GM18498 (cell line): ENCODE measurements around the gene TSPAN16.

Experiments used
- ATAC-seq: cut with Tn5 transposase; IDR thresholded peaks from one replicate; pipeline ENCODE4 v1.9.1; 2021; ENCODE audit warnings: mild to moderate bottlenecking, moderate library complexity; ENCODE audit not compliant: unreplicated experiment

TSPAN16 gene

GRCh38 chr19:11295665-11296245 is at the start of gene TSPAN16:
Gene TSPAN16, plus strand, starts transcription at chr19:11296160. Its CDS starts 138 bp downstream, at chr19:11296298.
- no peak for ATAC-seq

- ATAC-seq: no peak
These were observed 49.0 kb upstream of the TSPAN16 start for GRCh38 chr19:11246941-11247340.

DNA sequence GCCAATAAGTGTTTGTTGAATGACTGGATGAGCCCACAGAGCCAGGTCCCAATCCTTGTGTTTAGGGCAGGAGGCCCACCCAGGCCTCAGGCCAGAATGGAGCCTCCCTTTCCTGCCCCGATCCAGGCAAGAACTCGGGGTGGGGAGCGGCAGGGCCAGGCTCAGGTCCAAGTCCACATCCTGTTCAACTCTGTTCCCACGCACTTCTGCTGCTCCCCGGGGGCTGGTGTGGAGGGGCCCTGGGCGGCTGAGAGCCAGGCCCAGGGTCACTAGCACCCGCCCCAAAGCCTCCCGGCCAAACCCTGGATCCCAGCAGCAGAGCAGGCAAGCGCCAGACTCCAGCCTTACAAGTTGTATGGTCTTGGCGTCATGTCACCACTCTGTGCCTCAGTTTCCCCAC is 48.6 kb upstream of the TSPAN16 start:
- ATAC-seq: no peak

GRCh38 chr19:11247934-11248333 is 48.0 kb upstream of the TSPAN16 start:
- ATAC-seq: no peak

GRCh38 chr19:11248852-11249251 is 47.1 kb upstream of the TSPAN16 start:
- no peak for ATAC-seq

DNA sequence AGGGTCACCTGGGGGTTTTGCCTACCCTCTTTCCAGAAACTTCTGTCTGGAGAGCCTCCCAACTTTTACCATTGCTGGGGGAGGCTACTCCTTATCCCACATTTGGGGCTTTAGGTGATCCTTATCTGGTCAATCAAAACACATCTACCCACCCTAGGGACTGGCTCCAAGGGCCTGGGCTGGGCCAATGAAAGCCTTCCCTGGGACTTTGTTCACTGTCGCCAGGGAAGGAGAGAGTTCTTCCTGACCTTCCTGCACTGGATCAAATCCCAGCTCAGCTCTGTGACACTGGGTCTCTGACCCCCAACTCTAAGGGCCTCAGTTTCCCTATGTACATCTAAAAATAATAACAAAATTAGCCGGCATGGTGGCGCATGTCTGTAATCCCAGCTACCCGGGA is 44.7 kb upstream of the TSPAN16 start:
- ATAC-seq: no peak

DNA sequence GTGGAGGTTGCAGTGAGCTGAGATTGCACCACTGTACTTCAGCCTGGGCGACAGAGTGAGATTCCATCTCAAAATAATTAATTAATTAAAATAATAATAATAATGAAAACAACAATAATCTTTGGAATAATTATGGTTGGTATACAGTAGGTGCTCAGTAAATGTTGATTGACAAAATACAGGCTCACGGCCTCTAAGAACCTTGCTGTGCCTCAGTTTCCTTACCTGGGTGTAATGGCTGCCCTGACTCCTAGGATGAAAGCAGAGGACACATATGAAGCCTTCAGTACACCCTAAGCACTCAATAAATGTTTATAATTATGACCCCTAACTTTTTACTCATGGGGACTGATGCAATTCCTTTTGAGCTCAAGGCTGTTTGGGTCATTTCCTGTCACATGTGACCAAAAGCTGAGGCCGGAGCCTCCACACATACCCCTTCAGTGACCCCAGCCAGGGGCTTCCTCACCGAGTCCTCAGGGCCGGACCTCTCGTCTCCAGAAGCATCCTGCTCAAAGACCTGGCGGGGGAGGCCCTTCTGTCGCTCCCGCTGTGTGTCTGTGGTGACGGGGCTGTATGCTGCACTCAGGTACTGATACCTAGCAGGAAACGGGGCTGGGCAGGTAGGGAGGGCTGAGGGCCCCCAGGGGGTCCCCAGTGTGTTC is 44.2 kb upstream of the TSPAN16 start:
- ATAC-seq: no peak

DNA sequence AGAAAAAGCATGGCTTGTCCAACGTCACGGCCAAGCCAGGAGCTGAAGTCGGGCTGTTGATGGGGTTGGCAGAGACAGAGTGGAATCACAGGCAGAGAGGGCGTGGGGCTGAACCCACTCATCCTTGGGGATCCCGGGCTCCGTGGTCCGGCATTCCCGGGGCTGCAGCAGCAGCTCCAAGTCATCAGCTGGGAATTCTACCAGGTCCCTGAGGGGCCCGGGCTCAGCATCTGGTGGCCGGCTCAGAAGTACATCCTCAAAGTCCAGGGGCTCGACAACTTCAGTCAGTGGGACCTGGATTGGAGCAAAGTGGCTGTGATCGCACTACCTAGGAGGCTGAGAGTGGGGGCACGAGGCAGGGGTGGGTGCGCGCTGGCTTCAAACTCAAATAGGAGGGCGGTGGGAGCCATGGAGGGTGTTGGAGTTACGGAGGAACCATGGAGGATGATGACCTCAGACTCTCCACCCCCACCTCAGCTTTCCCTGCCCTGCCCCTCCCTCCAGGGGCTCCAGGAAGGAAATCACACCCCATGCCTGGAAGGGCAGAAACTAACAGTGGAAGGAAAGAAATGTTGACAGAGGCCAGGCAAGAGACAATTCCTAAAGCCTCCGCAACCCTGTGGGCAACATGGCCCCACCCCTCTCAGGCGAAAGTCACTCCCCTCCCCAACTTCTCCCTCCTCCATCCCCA is 43.1 kb upstream of the TSPAN16 start:
- ATAC-seq: no peak

GRCh38 chr19:11254666-11255065 is 41.3 kb upstream of the TSPAN16 start:
- no peak for ATAC-seq

- no peak for ATAC-seq
These were observed 39.8 kb upstream of the TSPAN16 start for GRCh38 chr19:11256189-11256588.

GRCh38 chr19:11257846-11258380 is 38.0 kb upstream of the TSPAN16 start:
- ATAC-seq: no peak

GRCh38 chr19:11260996-11261395 is 35.0 kb upstream of the TSPAN16 start:
- ATAC-seq: no peak

DNA sequence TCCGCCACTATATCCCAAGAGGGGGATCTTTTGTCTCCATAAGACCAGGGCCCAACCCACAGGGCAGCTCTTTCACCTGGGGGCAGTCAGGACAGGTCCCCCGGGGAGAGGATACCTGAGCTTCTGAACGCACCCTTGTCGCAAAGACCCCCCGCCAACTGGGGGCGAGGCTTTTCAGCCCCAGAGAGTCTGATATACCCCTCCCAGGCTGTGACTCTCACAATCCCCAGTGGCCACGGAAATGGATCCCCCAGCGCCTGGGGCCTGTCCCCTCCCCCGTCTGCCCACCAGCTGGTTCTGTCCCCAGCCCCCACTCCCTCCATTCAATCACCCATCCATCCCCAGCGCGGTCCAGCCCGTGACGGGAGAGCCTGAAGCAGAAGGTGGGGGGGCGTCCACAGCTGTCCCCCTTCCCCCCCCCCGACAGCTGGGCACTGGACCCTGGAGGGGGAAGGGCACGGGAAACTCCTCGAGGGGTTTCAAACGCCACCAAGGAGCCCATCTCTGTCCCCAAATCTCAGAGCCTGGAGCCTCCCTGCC is 34.5 kb upstream of the TSPAN16 start:
- ATAC-seq: no peak

GRCh38 chr19:11261971-11262839 is 33.8 kb upstream of the TSPAN16 start, which contains the start of gene DOCK6:
Gene DOCK6, minus strand, starts transcription at chr19:11262524. Its CDS starts 84 bp downstream, at chr19:11262440.
- ATAC-seq: no peak

DNA sequence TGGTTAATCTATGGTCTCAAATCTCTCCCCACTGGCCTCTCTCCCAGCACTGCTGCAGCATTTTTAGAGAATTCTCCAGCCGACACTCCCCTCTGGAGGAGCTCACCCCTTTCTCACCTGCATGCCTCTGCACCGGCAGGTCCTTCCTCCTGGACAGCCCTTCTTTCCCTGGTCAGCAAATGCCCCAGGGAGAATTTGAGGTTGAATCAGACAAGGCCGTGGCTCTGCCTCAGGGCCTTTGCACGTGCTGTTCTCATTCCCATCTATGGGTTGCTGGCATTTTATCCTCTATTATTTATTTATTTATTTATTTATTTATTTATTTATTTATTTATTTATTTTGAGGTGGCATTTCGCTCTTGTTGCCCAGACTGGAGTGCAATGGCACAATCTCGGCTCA is 32.2 kb upstream of the TSPAN16 start:
- ATAC-seq: no peak

DNA sequence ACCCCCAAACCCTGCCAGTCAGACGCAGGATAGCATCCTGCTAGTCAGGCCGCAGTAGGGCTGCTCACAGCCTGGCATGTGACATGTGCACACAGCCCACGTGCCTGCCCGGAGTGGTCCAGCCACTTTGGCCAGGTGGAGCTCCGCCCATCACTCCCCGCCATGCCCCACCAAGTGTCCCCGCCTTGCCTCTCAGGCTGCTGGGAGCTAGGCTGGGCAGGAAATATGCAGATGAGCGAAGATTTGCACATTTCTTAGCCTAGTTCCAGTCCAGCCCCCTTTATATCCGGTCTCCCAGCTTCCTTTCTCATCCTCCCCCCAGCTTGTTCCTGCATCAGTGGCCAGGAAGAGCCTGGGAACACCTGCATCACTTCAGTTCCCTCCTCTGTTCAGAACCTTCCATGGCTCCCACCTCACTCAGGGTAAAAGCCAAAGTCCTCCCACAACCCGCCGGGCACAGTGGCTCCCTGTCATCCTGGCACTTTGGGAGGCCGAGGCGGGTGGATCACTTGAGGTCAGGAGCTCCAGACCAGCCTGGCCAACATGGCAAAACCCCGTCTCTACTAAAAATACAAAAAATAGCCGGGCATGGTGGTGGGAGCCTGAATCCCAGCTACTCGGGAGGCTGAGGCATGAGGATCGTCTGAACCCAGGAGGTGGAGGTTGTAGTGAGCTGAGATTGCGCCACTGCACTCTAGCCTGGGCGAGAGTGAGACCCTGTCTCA is 31.3 kb upstream of the TSPAN16 start:
- ATAC-seq: no peak

DNA sequence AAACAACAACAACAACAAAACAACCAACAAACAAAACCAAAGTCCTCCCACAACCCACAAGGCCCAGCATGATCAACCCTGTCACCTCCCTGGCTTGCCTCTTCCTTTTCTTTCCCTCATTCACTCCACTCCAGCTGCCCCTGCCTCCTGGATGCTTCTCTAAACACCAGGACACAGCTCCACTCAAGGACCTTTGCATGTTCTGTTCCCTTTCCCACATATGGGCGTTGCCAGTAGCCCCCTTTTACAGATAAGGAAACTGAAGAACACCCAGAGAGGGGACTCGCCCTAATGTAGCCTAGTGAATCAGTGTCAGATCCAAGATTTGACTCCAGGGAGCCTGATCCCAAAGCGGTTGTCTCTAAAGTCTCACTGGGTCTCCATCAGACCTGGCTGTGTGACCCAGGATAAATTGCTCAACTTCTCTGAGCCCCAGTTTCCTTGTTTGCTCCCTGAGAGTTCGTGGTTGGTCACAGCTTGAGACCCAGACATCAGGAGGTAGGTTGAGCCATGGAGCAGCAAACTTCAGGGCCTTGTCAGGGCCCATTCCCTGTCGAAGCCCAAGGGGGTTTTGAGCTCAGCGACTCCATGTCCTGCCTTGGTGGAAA is 30.7 kb upstream of the TSPAN16 start:
- ATAC-seq: no peak

DNA sequence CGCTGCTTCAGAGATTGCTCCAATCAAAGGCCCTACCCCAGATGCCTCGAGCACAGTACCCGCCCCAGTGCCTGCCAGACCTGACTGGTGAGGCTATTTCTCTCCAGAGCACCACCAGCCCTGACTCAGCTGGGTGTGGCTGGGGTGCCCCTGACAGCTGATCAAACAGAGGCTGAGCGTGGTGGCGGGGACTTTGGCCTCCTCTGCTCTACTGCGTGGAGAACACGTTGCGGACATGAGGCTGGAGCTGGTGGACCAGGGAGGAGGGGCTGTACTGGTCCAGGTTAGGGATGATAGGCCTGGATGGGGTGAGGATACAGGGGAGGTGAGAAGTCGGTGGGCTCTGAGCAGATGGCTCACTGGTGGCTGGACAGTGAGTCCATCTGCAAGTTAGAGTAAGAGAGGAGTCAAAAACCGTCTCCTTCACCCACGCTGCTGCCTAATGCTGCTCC is 30.1 kb upstream of the TSPAN16 start:
- no peak for ATAC-seq

- ATAC-seq: no peak
These were observed 28.5 kb upstream of the TSPAN16 start for GRCh38 chr19:11267316-11268085.
